KOPT-K1 (cell line): Measurements from ENCODE around the gene PPARG.

ENCODE experiments used
- H3K27ac ChIP-seq: fragments of 200-600 bp; sonication (generic); 2 replicates; pipeline ENCODE4 v1.5.1; 2016; ENCODE audit warnings: antibody characterized with exemption, mild to moderate bottlenecking, low read depth, low read length; ENCODE audit not compliant: poor library complexity, severe bottlenecking
- H3K36me3 ChIP-seq: fragments of 200-600 bp; sonication (generic); 2 replicates; pipeline ENCODE4 v1.5.1; 2017; ENCODE audit warnings: antibody characterized with exemption, mild to moderate bottlenecking, low read length, moderate library complexity; ENCODE audit not compliant: insufficient read depth
- H3K9me3 ChIP-seq: fragments of 200-600 bp; sonication (generic); 2 replicates; pipeline ENCODE4 v1.5.1; 2017; ENCODE audit warnings: antibody characterized with exemption, low read length, mild to moderate bottlenecking; ENCODE audit not compliant: insufficient read depth, poor library complexity, severe bottlenecking

The PPARG gene

GRCh38 chr3:12356175-12356574 lies 67.3 kb downstream of the PPARG start:
- Histone ChIP-seq H3K27ac (no peak overlapping the region), H3K36me3 (no peaks in the 10 kb centered on the region), H3K9me3 (no peaks in the 10 kb centered on the region)

- Histone ChIP-seq H3K27ac (no peak overlapping the region), H3K9me3 (no peaks in the 10 kb centered on the region), H3K36me3 (no peaks in the 10 kb centered on the region)
Measured at GRCh38 chr3:12356996-12357395, 68.1 kb downstream of the PPARG start.

GRCh38 chr3:12357456-12357855 lies 68.6 kb downstream of the PPARG start:
- Histone ChIP-seq H3K27ac (no peak overlapping the region), H3K36me3 (no peaks in the 10 kb centered on the region), H3K9me3 (no peaks in the 10 kb centered on the region)

GRCh38 chr3:12363397-12364195 lies 74.7 kb downstream of the PPARG start:
- Histone ChIP-seq H3K36me3 (no peaks in the 10 kb centered on the region), H3K9me3 (no peaks in the 10 kb centered on the region), H3K27ac (no peak overlapping the region)

- H3K27ac ChIP-seq: no peak overlapping the region
- no peaks in the 10 kb centered on the region for H3K9me3 ChIP-seq
- no peaks in the 10 kb centered on the region for H3K36me3 ChIP-seq
Measured at GRCh38 chr3:12367346-12367745, 78.5 kb downstream of the PPARG start.

GRCh38 chr3:12369029-12369428 lies 80.2 kb downstream of the PPARG start:
- Histone ChIP-seq H3K27ac (no peak overlapping the region), H3K9me3 (no peaks in the 10 kb centered on the region), H3K36me3 (no peaks in the 10 kb centered on the region)

- H3K27ac ChIP-seq: no peak overlapping the region
- no peaks in the 10 kb centered on the region for H3K36me3 ChIP-seq
- no peaks in the 10 kb centered on the region for H3K9me3 ChIP-seq
Measured at GRCh38 chr3:12369598-12369997, 80.7 kb downstream of the PPARG start.

DNA sequence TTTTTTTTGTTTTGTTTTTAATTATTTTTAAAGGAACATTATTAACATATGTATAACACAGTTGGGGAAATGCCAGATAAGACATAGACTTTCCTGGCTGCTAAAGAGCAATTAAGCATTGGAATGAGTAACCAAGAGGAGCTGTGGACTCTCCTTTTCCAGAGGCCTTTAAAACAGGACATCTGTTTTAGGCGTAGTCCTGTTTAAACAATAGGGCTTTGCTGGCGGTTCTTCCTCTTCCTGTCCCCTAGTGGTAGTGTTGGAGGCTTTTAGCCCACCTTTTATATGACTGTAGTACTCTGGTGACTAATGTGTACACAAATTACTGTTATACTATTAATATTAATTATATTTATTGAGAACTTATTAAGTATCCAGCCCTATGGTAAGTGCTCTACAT lies 81.9 kb downstream of the PPARG start:
- no peaks in the 10 kb centered on the region for H3K9me3 ChIP-seq
- no peak overlapping the region for H3K27ac ChIP-seq
- no peaks in the 10 kb centered on the region for H3K36me3 ChIP-seq

- Histone ChIP-seq H3K27ac (no peak overlapping the region), H3K9me3 (no peaks in the 10 kb centered on the region), H3K36me3 (no peaks in the 10 kb centered on the region)
Measured at GRCh38 chr3:12371525-12372140, 82.8 kb downstream of the PPARG start.

- H3K27ac ChIP-seq: no peak overlapping the region
- no peaks in the 10 kb centered on the region for H3K9me3 ChIP-seq
- no peaks in the 10 kb centered on the region for H3K36me3 ChIP-seq
Measured at GRCh38 chr3:12372741-12373280, 83.9 kb downstream of the PPARG start.

GRCh38 chr3:12375572-12375971 lies 86.7 kb downstream of the PPARG start:
- Histone ChIP-seq H3K36me3 (no peaks in the 10 kb centered on the region), H3K9me3 (no peaks in the 10 kb centered on the region), H3K27ac (no peak overlapping the region)

- no peaks in the 10 kb centered on the region for H3K9me3 ChIP-seq
- H3K27ac ChIP-seq: no peak overlapping the region
- H3K36me3 ChIP-seq: no peaks in the 10 kb centered on the region
Measured at GRCh38 chr3:12379640-12380429, 91.0 kb downstream of the PPARG start.

- Histone ChIP-seq H3K27ac (no peak overlapping the region), H3K36me3 (no peaks in the 10 kb centered on the region)
Measured at GRCh38 chr3:12380461-12380860, 91.6 kb downstream of the PPARG start.

DNA sequence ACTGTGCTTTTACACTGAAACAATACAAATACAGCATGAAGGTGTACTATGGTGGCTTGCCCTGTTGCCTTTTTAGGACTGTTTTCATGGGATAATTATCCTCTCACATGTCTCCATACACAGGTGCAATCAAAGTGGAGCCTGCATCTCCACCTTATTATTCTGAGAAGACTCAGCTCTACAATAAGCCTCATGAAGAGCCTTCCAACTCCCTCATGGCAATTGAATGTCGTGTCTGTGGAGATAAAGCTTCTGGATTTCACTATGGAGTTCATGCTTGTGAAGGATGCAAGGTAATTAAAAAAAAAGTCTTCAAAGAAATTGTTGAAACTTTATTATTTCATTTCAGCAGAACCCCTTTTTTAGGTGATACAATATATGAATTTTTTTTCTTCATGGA lies 92.3 kb downstream of the PPARG start:
- Histone ChIP-seq H3K9me3 (no peaks in the 10 kb centered on the region), H3K36me3 (no peaks in the 10 kb centered on the region), H3K27ac (no peak overlapping the region)

More at GRCh38 chr3:12380461-12380860, 91.6 kb downstream of the PPARG start:
- H3K9me3 ChIP-seq: no peaks in the 10 kb centered on the region

- H3K36me3 ChIP-seq: no peaks in the 10 kb centered on the region
- H3K27ac ChIP-seq: no peak overlapping the region
- H3K9me3 ChIP-seq: no peaks in the 10 kb centered on the region
Measured at GRCh38 chr3:12383218-12383617, 94.3 kb downstream of the PPARG start.
